SK-N-SH (cell line): ENCODE measurements around the gene ROBO1. TPM values are rescaled to one million over a fixed set of nuclear protein-coding genes. Genes with fewer than 3 reads are reported as not detected.
A peak's percentile ranks its signal among the peaks of the same experiment; 100 is the strongest.

Source experiments
- CTCF ChIA-PET: fragments of 300-600, 350-600 bp; formaldehyde crosslinking; extraction: SDS; loops from one replicate; lab custom pipeline; 2021; lab: Yijun Ruan, JAX
- POLR2A ChIA-PET: fragments of 350-600 bp; sonication (Branson Sonifier 250); formaldehyde crosslinking; extraction: SDS; loops from one replicate; lab custom pipeline; 2020; ENCODE audit warnings: antibody characterized with exemption, inconsistent platforms; lab: Yijun Ruan, JAX
- DNase-seq: peaks from one replicate; pipeline ENCODE4 v3.0.0; 2012
- H2AFZ ChIP-seq: fragments of 200-600 bp; sonication (generic); 2 replicates; pipeline ENCODE4 v1.8.1; 2016; ENCODE audit warnings: antibody characterized with exemption, mild to moderate bottlenecking, low read depth
- H3F3A ChIP-seq: fragments of 200-600 bp; sonication (generic); replicated peaks from 2 replicates; pipeline ENCODE3; 2016; ENCODE audit warnings: antibody characterized with exemption, mild to moderate bottlenecking; ENCODE audit not compliant: insufficient read depth
- H3K27ac ChIP-seq, 2 experiments: fragments of 200-500 bp in 1 of 2; fragments of 200-600 bp in 1 of 2; sonication (Bioruptor generic) in 1 of 2; sonication (generic), shearing (Covaris generic) in 1 of 2; 2 replicates each; pipeline versions ENCODE4 v1.5.1 to v1.6.1; 2014 to 2016; ENCODE audit warnings: low read depth in 2 of 2, inconsistent platforms in 1 of 2, low read length in 1 of 2, mild to moderate bottlenecking in 1 of 2, mixed read lengths in 1 of 2
- H3K27me3 ChIP-seq: fragments of 200-600 bp; sonication (generic), shearing (Covaris generic); 2 replicates; pipeline ENCODE4 v1.6.1; 2016; ENCODE audit warnings: mixed run types; ENCODE audit not compliant: insufficient read depth
- H3K36me3 ChIP-seq, 2 experiments: fragments of 200-500 bp in 1 of 2; fragments of 200-600 bp in 1 of 2; sonication (Bioruptor generic) in 1 of 2; sonication (generic) in 1 of 2; replicated peaks in 1 of 2; 2 replicates each; pipeline versions ENCODE3 to v1.5.1; 2014 to 2016; ENCODE audit warnings: low read length in 1 of 2, mild to moderate bottlenecking in 1 of 2; ENCODE audit not compliant: insufficient read depth in 2 of 2, control insufficient read depth in 1 of 2
- H3K4me1 ChIP-seq, 2 experiments: fragments of 200-500 bp in 1 of 2; fragments of 200-600 bp in 1 of 2; sonication (Bioruptor generic) in 1 of 2; sonication (generic), shearing (Covaris generic) in 1 of 2; 2 replicates each; pipeline versions ENCODE4 v1.5.1 to v1.6.1; 2014 to 2016; ENCODE audit warnings: low read depth in 1 of 2, low read length in 1 of 2, mixed run types in 1 of 2; ENCODE audit not compliant: insufficient read depth in 2 of 2, control insufficient read depth in 1 of 2
- H3K4me2 ChIP-seq: fragments of 200-600 bp; sonication (generic), shearing (Covaris generic); 2 replicates; pipeline ENCODE4 v1.6.1; 2017; ENCODE audit warnings: mixed run types
- H3K4me3 ChIP-seq, 2 experiments: fragments of 200-500 bp in 1 of 2; fragments of 200-600 bp in 1 of 2; sonication (Bioruptor generic) in 1 of 2; sonication (generic), shearing (Covaris generic) in 1 of 2; 2 replicates each; pipeline versions ENCODE4 v1.5.1 to v1.8.1; 2014 to 2016; ENCODE audit warnings: low read depth in 2 of 2, inconsistent platforms in 1 of 2, low read length in 1 of 2, mild to moderate bottlenecking in 1 of 2, mixed read lengths in 1 of 2, moderate library complexity in 1 of 2
- H3K79me2 ChIP-seq: fragments of 200-600 bp; sonication (generic); 2 replicates; pipeline ENCODE4 v1.8.1; 2017; ENCODE audit warnings: mild to moderate bottlenecking; ENCODE audit not compliant: insufficient read depth
- H3K9ac ChIP-seq: fragments of 200-600 bp; sonication (generic); 2 replicates; pipeline ENCODE4 v1.6.1; 2017; ENCODE audit warnings: mixed run types
- H3K9me2 ChIP-seq: fragments of 200-600 bp; sonication (generic); 2 replicates; pipeline ENCODE4 v1.6.1; 2017; ENCODE audit warnings: mixed run types
- H3K9me3 ChIP-seq: fragments of 200-600 bp; sonication (generic); 2 replicates; pipeline ENCODE4 v1.6.1; 2017; ENCODE audit warnings: mixed run types, mild to moderate bottlenecking, moderate library complexity
- H4K20me1 ChIP-seq: fragments of 200-600 bp; sonication (generic); 2 replicates; pipeline ENCODE4 v1.6.1; 2017; ENCODE audit warnings: mild to moderate bottlenecking, mixed run types; ENCODE audit not compliant: insufficient read depth
- CHD2 ChIP-seq: fragments of 150-350 bp; IDR thresholded peaks from 2 replicates; pipeline ENCODE4 v1.6.1; 2018; ENCODE audit warnings: low read length; ENCODE audit not compliant: partially characterized antibody
- ELF1 ChIP-seq: IDR thresholded peaks from 2 replicates; pipeline ENCODE4 v1.4.0; 2012
- EP300 ChIP-seq, 2 experiments: IDR thresholded peaks; 2 replicates each; pipeline versions ENCODE4 v1.4.0 to v1.6.1; 2012; ENCODE audit warnings: borderline replicate concordance in 1 of 2, low read depth in 1 of 2, low read length in 1 of 2
- FOXM1 ChIP-seq: IDR thresholded peaks from 2 replicates; pipeline ENCODE4 v1.4.0; 2012; ENCODE audit warnings: low read depth, mild to moderate bottlenecking
- GABPA ChIP-seq: IDR thresholded peaks from 2 replicates; pipeline ENCODE4 v1.4.0; 2012; ENCODE audit warnings: low read depth, mild to moderate bottlenecking
- MAX ChIP-seq: IDR thresholded peaks from 2 replicates; pipeline ENCODE4 v1.4.0; 2012; ENCODE audit warnings: low read depth
- MXI1 ChIP-seq: IDR thresholded peaks from 2 replicates; pipeline ENCODE4 v1.6.1; 2012; ENCODE audit warnings: mild to moderate bottlenecking, low read depth, low read length, improper control_type of control experiment
- NFIC ChIP-seq: IDR thresholded peaks from 2 replicates; pipeline ENCODE4 v1.4.0; 2012; ENCODE audit warnings: borderline replicate concordance
- POLR2AphosphoS5 ChIP-seq: IDR thresholded peaks from 2 replicates; pipeline ENCODE4 v1.6.1; 2012; ENCODE audit warnings: low read depth, low read length
- RAD21 ChIP-seq: IDR thresholded peaks from 2 replicates; pipeline ENCODE4 v1.6.1; 2012; ENCODE audit warnings: mild to moderate bottlenecking, low read length
- REST ChIP-seq: IDR thresholded peaks from 2 replicates; pipeline ENCODE4 v1.6.1; 2012; ENCODE audit warnings: mild to moderate bottlenecking, low read depth, low read length, moderate library complexity
- RFX5 ChIP-seq: IDR thresholded peaks from 2 replicates; pipeline ENCODE4 v1.6.1; 2012; ENCODE audit warnings: mild to moderate bottlenecking, improper control_type of control experiment, low read length
- SIN3A ChIP-seq: IDR thresholded peaks from 2 replicates; pipeline ENCODE4 v1.6.1; 2012; ENCODE audit warnings: low read depth, mild to moderate bottlenecking, low read length, moderate library complexity, borderline replicate concordance
- TEAD4 ChIP-seq: IDR thresholded peaks from 2 replicates; pipeline ENCODE4 v1.4.0; 2012; ENCODE audit warnings: mild to moderate bottlenecking, borderline replicate concordance; ENCODE audit not compliant: insufficient read depth
- ZBTB33 ChIP-seq: IDR thresholded peaks from 2 replicates; pipeline ENCODE4 v1.4.0; 2012; ENCODE audit warnings: low read depth, borderline replicate concordance
- WGBS: methylation state at CpG from one replicate; pipeline ENCODE4 v1.1.6; 2017; ENCODE audit warnings: low lambda C conversion rate; 5-methylcytosine and 5-hydroxymethylcytosine counted together
- polyA plus RNA-seq, 3 experiments: library from polyadenylated mRNA; depleted of rRNA; stranded (reverse); fragments of >200 nt; gene quantifications; 2 replicates each; pipeline ENCODE4 v1.2.3, GENCODE V29; 2012
- TF ChIP-seq, protein P1 (sequence below): fragments of 150-350 bp; IDR thresholded peaks from 2 replicates; pipeline ENCODE4 v1.6.1; 2017; ENCODE audit warnings: antibody characterized with exemption, low read length, low read depth, borderline replicate concordance
- TF ChIP-seq, protein P2 (sequence below): IDR thresholded peaks from 2 replicates; pipeline ENCODE4 v1.4.0; 2012; ENCODE audit warnings: low read depth, borderline replicate concordance

Gene ROBO1
- polyA plus RNA-seq, 1 of the 3 experiments (the other 2 are of a cell fraction): 22.7 TPM

GRCh38 chr3:78729946-78730345, 1037.9 kb downstream of the ROBO1 start:
- WGBS: 89% methylated on average over 1 of the region's 1 CpG
- H3K79me2 ChIP-seq: no peaks in the 10 kb centered on the region
- no peaks in the 10 kb centered on the region for H3K9me2 ChIP-seq
- no peaks in the 10 kb centered on the region for H4K20me1 ChIP-seq
- no peaks in the 10 kb centered on the region for H3K36me3 ChIP-seq
- H3K27ac ChIP-seq: peak overlapping the region in 1 of 2 experiments; percentile 85; a peak in 2 of 4 replicates
- peaks cover 29 to 42% of the 10 kb centered on the region in 2 experiments; a peak in 3 of 4 replicates for H3K4me1 ChIP-seq
- H3K4me3 ChIP-seq: no peak overlapping the region
- ChIA-PET CTCF (interaction anchor here (1.1 to 1.9 kb wide), 5 partner anchors 11 to 288 kb away, joined by 3 to 5 read pairs (median 3); no protein-coding TSS in a partner anchor), POLR2A (no interaction called here)
- no peak overlapping the region for H3K9ac ChIP-seq
- no peaks in the 10 kb centered on the region for H3K27me3 ChIP-seq
- no peak overlapping the region for H3K4me2 ChIP-seq
- no peak overlapping the region for H2AFZ ChIP-seq
- H3F3A ChIP-seq: peaks cover 9% of the 10 kb centered on the region
- TF ChIP-seq CHD2: no peak
- no peak for TF ChIP-seq POLR2AphosphoS5
- TF ChIP-seq, protein P1, sequence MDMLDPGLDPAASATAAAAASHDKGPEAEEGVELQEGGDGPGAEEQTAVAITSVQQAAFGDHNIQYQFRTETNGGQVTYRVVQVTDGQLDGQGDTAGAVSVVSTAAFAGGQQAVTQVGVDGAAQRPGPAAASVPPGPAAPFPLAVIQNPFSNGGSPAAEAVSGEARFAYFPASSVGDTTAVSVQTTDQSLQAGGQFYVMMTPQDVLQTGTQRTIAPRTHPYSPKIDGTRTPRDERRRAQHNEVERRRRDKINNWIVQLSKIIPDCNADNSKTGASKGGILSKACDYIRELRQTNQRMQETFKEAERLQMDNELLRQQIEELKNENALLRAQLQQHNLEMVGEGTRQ: no peak
- no peak for TF ChIP-seq SIN3A
- no peak for TF ChIP-seq NFIC
- no peak for TF ChIP-seq ELF1
- no peak for TF ChIP-seq GABPA
- no peaks in the 10 kb centered on the region for H3K9me3 ChIP-seq
- DNase-seq: no peak

DNA sequence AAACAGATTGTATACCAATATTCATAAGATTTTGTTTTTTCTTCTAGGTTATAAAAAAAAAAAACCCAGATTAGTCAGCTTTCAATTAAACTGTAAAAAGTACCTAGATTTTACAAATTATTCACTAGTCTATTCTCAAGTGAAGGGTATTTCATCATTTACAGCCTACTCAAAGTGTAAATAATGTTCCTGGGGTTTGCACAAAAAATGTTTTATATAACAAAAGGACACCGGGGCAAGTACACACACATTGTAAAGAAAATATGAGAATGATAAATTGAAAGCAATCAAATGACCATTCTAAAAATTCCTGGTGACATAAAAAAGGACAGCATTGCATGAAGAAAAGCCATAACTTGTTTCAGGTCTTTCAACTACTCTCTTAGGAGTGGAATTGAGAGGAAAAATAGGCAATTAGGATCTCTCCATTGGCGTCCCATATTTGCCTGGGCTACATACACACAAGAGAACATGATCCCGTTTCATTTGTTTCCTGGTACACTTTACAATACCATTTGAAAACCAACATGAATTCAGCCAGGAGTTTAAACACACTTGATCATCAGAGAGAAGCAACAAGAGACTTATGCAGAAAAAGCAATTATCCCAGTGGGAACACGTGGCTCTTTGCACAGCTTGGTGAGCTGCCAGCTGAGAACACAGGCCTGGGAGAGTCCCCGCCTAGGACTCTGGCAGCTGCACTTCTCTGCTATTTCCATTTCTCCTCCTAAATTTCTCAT, 1039.2 kb downstream of the ROBO1 start:
- ChIA-PET POLR2A (no interaction called here), CTCF (interaction anchor here (1.1 to 1.7 kb wide), 4 partner anchors 12 to 289 kb away, joined by 3 to 5 read pairs (median 3); no protein-coding TSS in a partner anchor)
- Histone ChIP-seq H4K20me1 (no peaks in the 10 kb centered on the region), H3K9me3 (no peaks in the 10 kb centered on the region), H3K27ac (peak overlapping the region in 1 of 2 experiments; percentile 85; a peak in 2 of 4 replicates), H2AFZ (no peak overlapping the region), H3K79me2 (no peaks in the 10 kb centered on the region), H3K9ac (no peak overlapping the region), H3K27me3 (no peaks in the 10 kb centered on the region), H3K36me3 (no peaks in the 10 kb centered on the region), H3F3A (no peaks in the 10 kb centered on the region), H3K9me2 (no peaks in the 10 kb centered on the region), H3K4me1 (peaks cover 21 to 41% of the 10 kb centered on the region in 2 experiments; a peak in 3 of 4 replicates), H3K4me3 (no peak overlapping the region), H3K4me2 (no peak overlapping the region)
- 62% methylated on average over 5 of the region's 5 CpGs for WGBS
- DNase-seq: peak; percentile 34
- TF ChIP-seq MAX: peak; percentile 53
- no peak for TF ChIP-seq REST
- TF ChIP-seq TEAD4: no peak
- peak; percentile 82 for TF ChIP-seq MXI1
- TF ChIP-seq EP300 (IDR thresholded peaks at IDR 0.05; ENCODE audit: borderline replicate concordance in 1 of 2, low read depth in 1 of 2, low read length in 1 of 2): no peak
- no peak for TF ChIP-seq RAD21
- TF ChIP-seq, protein P2, sequence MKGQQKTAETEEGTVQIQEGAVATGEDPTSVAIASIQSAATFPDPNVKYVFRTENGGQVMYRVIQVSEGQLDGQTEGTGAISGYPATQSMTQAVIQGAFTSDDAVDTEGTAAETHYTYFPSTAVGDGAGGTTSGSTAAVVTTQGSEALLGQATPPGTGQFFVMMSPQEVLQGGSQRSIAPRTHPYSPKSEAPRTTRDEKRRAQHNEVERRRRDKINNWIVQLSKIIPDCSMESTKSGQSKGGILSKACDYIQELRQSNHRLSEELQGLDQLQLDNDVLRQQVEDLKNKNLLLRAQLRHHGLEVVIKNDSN: peak; percentile 49; the same call in 1 of the 2 replicates
- no peak for TF ChIP-seq ZBTB33
- TF ChIP-seq, protein P1: peak; percentile 14; the same call in 1 of the 2 replicates
- no peak for TF ChIP-seq RFX5
- no peak for TF ChIP-seq FOXM1
